LNCaP clone FGC (cell line): Measurements from ENCODE around the gene DOK7.

Experiments used
- DNase-seq: peaks from one replicate; pipeline ENCODE4 v3.0.0-alpha.2; 2011; ENCODE audit warnings: low read depth
- H3K4me3 ChIP-seq: 2 replicates; pipeline ENCODE4 v1.5.1; 2011; ENCODE audit warnings: mild to moderate bottlenecking, low read depth, low read length, control low read depth
- CTCF ChIP-seq: IDR thresholded peaks from 2 replicates; pipeline ENCODE4 v1.5.1; 2012; ENCODE audit warnings: mild to moderate bottlenecking; ENCODE audit not compliant: control insufficient read depth, insufficient read depth; ENCODE audit errors: extremely low read depth

Gene DOK7

GRCh38 chr4:3442460-3442958 lies 20.6 kb upstream of the DOK7 start:
- no peak for TF ChIP-seq CTCF
- no peak for DNase-seq
- no peak overlapping the region for H3K4me3 ChIP-seq

- no peak for DNase-seq
- TF ChIP-seq CTCF, result peak; percentile 99
- no peak overlapping the region for H3K4me3 ChIP-seq
Observed at GRCh38 chr4:3442959-3443749, 20.0 kb upstream of the DOK7 start.

GRCh38 chr4:3443750-3444309 lies 19.3 kb upstream of the DOK7 start:
- no peak overlapping the region for H3K4me3 ChIP-seq
- no peak for TF ChIP-seq CTCF
- DNase-seq, result no peak

- DNase-seq, result no peak
- no peak for TF ChIP-seq CTCF
- H3K4me3 ChIP-seq, result no peak overlapping the region
Observed at GRCh38 chr4:3444351-3445110, 18.6 kb upstream of the DOK7 start.

- H3K4me3 ChIP-seq, result no peak overlapping the region
- no peak for TF ChIP-seq CTCF
- no peak for DNase-seq
Observed at GRCh38 chr4:3445111-3445820, 17.8 kb upstream of the DOK7 start.

- no peak for DNase-seq
- no peak overlapping the region for H3K4me3 ChIP-seq
- TF ChIP-seq CTCF, result no peak
Observed at GRCh38 chr4:3445829-3446545, 17.1 kb upstream of the DOK7 start.
